Hypothalamus (tissue), 51 donors: ENCODE measurements around the gene NEK2.
"Not testable (repeated sequence)": the region's sequence is repeated elsewhere in the genome, so short reads cannot be mapped to it uniquely, and the experiment has no call there.

Experiments used
- DNase-seq, 51 donors: peaks; one replicate each; lab custom pipeline; 2025; lab: John Stamatoyannopoulos, UW

Gene NEK2

DNA sequence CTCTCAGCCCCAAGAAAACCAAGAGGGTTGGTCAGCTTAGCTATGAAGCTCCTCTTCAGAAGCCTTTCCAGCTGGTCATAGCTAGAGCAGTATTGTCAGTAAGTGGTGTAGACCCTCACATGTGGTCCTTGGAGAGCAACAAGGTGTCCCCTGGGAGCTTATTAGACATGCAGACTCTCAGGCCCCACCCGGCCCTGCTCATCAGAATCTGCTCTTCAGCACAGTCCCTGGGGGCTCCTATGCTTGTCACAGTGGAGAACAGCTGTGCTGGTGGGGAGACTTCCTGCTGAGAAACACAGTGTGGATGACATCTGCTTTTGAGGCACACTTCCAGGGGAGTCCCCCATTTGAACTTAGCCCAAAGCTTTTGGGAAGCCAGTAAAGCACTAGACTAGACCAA is 21.9 kb upstream of the NEK2 start:
- no peak for DNase-seq

DNA sequence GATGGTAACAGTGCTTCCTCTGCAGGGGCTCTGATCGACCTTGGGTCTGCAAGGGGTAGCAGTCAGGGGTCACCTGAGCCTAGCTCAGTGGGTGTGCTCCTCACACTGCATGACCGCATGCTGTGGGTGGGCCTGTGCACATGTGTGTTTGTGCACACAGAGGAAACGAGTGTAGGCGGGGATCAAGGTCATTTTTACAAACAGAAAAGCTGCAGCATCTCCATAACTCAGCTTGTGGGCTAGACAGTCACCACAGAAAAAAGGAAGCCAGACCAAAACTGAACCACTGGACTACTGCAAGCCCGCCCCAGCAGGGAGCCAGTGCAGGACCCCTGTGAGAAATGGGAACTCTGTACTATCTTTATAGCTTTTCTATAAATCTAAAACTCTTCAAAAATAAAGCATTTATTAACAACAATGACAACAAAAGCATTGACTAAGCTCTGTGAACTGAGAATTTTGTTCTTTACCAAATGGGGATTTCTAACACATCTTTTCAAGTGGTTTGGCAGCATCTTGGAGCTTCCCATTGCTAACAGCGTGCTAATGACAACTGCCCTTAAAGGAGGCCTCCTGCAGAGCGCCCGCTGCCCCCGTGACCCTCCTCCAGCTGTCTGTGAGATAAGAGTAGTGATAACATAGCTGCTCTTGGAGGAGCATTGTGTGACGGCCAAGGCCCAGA is 19.9 kb upstream of the NEK2 start:
- no peak for DNase-seq

DNA sequence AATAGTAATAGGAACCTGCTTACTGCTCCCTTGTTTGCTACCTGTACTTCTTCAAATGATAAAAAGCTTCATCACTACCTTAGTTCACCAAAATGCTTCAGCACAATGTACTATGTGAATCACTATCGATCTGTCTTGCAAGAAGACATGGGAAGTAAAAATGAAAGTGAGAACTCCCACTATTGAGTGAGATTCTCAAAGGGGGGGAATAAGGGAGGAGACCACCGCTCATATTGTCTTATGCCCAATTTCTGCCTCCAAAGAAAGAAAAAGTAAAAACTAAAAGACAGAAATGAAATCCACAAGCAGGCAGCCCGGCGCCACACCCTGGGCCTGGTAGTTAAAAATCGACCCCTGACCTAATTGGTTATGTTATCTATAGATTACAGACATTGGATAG is 18.5 kb upstream of the NEK2 start:
- not testable (repeated sequence) for DNase-seq

DNA sequence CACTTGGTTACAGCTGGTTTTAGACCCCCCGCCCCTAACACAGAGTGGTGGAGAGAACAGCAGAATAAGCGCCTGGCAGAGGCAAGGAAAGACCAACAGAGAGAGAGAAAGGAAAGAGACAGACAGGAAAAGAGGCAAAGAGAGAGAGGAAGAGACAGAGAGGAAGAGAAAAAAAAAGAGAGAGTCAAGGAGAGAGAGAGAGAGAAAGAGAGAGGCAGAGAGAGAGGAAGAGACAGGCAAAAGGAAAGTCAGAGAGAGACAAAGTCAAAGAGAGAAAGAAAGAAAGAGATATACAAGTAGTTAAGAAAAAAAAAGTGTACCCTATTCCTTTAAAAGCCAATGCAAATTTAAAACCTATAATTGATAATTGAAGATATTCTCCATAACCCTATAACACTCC is 13.0 kb upstream of the NEK2 start:
- DNase-seq, result no peak

DNA sequence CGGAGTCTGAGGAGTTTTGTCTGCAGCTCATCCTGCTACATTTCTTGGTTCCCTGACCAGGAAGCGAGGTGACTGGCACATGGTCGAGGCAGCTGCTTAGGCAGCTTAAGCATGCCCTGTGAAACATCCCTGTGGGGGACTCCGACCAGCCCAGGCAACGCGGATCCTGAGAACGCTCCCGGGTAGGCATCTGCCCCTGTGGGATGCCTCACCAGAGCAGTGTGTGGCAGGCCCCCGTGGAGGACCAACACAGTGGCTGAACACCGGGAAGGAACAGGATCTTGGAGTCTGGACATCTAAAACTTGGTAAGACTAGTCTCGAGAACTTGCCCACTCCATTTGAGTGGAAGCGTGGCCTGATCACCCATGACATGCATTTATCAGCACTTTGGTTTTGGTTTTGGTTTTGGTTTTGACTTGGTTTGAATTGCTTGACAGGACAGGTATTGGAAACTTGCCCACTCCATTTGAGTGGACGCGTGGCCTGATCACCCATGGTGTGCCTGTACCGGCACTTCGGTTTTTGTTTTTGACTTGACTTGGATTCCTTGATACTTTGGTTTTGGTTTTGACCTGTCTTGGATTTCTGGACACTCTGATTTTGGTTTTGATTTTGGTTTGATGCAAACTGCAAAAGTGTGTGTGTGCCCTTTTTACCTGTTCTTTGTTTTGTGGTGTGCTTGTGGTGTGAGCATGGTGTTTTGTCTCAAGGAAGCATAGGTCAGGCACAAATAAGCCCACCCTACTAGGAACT is 12.2 kb upstream of the NEK2 start:
- no peak for DNase-seq

DNA sequence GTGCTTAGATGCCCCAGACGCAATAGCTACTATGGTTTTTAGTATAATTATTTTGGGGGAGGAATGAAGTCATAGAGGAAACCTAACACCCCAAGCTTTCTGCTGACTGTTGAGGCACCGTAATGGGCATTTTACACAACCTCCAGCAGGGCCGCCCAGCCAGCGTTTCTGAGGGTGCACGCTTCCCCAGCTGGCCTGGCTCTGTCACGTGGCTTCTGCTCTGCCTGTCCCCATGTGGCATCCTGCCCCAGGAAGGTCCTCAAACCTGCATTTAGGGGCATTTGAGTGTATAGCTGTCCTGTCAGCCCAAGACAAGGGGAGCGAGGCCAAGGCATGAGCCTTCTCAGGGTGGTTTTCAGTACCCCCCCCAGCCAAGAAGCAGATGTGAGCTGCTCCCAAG is 10.4 kb upstream of the NEK2 start:
- no peak for DNase-seq

DNA sequence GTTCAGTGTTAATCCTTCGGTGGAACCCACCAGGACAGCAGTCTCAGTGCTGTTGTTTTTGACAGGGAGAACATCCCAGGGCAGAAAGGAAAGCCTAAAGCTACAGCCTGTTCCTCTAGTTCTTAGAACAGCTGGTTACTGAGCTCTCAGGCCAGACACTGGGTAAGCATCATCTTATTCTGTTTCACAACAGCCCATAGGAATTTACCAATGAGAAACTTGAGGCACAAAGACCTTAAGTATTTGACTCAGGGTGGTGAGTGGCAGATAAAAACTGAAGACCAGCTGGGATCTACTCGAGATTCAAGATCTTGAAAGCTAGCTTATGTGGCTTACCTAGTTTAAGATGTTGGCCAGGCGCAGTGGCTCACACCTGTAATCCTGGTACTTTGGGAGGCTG is 9.4 kb upstream of the NEK2 start:
- no peak for DNase-seq

DNA sequence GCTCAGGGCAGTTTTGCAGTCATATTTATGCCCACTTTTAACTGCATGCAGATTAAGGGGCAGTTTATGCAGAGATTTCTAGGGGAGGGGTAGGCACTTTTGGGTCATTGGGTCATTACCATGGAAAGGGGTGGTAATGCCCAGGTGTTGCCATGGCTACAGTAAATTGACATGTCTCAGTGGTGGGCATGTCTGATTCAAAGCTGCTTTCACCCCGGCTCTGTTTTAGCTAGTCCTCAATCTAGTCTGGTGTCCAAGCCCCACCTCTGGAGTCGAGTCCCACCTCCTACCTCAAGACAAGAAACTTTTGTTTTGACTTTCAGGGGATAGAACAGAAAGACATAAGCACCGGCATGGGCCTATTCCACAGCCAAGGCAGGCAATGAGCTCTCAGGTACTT is 8.9 kb upstream of the NEK2 start:
- no peak for DNase-seq

DNA sequence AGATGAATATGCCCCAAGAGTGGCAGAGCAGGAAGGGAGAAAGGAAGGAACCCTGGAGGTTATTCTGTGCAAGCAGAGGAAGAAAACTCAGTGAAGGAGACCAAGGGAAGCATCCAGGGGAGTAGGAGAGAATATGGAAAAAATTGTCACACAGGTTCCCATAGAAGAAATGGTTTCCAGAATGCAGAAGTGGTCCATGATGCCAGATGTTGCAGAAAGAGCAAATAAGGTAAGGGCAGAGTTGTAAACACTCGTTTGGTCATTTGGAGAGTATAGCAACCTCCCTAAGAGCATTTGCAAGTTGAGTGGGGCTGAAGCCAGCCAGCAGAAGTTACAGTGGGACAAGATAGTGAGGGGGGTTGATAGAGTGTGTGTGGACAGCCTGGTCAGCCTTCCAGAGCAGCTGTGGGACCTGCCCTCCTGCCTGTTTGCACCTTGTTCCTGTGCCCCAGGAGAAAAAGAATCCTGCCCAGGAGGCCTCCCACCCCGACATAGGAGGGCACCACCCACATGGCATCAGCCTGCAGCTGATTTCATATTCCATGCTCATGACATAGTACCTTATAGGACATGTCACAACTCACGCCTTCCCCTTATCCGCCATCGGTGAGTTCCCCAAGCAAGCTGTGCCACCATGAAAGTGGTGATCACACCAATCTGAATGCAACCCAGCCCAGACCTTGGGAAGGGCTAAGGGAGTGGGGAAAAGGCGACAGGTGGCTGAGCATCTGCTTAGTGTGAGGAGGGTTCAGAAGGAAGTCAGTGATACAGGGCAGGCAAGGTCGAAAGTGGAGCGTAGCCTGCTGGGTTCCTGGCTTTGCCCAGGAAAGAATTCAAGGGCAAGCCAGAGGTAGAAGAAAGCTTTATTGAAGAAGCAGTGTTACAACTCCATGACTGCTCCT is 8.2 kb upstream of the NEK2 start:
- no peak for DNase-seq

DNA sequence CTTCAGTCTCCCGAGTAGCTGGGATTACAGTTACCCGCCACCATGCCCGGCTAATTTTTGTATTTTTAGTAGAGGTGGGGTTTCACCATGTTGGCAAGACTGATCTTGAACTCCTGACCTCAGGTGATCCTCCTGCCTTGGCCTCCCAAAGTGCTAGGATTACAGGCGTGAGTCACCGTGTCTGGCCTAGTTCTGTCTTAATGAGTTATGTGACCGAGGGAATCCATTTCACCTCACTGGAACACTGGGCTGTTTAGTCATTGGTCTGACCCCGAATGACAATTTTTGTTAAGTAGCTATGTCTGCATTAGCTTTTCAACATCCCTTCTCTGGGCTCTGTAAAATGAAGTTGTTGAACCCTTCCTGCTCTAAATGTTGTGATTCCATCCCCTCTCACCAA is 6.8 kb upstream of the NEK2 start:
- DNase-seq, result not testable (repeated sequence)

DNA sequence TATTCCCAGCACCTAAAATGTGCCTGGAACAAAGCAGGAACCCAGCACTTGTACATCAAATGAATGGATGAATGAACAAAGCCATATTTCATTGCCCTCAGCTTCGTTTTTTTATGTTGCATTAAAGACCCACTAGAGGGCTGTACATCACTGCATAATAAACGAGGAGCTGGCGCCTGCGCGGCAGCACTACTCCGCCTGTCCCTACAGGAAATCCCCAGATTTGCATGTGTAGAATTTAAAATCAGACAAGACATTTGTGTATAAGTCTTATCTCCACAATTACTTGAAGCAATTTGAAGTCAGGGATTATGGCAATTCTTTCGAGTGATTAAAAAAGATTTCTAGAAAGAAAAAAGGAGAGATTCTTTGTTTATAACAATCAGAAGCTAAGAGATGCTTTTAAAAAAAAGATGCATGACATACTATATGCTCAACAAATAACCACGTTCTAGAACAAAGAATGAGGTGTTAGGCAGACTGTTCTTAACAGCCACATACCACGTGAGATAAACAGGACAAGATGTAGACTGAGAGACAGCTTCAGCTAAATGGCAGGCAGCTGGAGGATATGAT is 5.4 kb upstream of the NEK2 start:
- DNase-seq, result peak in 42 of 51 donors; percentile 8 to 88 (median 52)

DNA sequence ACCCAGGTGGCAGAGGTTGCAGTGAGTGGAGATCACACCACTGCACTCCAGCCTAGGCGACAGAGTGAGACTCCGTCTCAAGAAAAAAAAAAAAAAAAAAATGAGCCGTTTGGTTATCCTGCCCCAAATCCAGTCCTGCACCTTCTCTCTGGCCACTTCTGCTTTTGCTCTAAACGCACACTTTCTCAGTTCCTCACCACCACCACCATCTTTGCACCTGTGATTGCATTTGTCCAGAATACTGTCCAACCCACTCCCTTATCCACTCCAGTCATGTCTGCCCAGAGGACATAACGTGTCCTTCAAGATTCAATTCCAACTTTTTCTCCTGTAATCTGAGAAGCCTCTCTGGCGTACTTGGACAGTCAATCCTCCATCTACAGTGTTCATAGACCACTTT is 2.2 kb upstream of the NEK2 start:
- DNase-seq, result no peak

DNA sequence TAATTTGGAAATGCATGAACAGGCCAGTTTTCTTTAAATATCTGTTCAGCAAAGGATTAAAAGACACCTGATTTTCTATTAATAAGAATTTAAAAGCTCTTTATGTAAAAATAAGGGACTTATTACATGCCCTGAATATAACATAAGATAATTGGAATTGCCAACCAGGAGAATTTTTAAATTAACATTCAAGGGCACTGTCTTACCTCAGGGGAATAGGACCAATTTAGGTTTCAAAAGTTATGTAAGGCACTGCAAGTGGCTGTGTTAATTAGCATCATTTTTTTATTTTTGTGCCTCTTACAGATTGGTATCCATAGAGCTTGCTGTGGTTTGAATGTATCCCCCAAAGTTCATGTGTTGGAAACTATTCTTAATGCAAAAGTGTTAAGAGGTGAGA is 1.3 kb upstream of the NEK2 start:
- no peak for DNase-seq

DNA sequence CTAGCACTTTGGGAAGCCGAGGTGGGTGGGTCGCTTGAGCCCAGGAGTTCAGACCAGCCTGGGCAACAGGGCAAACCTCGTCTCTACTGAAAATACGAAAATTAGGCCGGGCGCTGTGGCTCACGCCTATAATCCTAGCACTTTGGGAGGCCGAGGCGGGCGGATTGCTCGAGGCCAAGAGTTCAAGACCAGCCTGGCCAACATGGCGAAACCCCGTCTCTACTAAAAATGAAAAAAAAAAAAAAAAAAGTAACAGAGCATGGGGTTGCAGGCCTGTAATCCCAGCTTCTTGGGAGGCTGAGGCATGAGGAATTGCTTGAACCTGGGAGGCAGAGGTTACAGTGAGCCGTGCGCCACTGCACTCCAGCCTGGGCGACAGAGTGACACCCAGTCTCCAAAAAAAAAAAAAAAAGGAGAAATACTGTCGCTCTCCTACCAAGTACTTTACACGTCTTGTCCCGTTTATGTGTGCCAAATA is 724 bp upstream of the NEK2 start:
- no peak for DNase-seq

DNA sequence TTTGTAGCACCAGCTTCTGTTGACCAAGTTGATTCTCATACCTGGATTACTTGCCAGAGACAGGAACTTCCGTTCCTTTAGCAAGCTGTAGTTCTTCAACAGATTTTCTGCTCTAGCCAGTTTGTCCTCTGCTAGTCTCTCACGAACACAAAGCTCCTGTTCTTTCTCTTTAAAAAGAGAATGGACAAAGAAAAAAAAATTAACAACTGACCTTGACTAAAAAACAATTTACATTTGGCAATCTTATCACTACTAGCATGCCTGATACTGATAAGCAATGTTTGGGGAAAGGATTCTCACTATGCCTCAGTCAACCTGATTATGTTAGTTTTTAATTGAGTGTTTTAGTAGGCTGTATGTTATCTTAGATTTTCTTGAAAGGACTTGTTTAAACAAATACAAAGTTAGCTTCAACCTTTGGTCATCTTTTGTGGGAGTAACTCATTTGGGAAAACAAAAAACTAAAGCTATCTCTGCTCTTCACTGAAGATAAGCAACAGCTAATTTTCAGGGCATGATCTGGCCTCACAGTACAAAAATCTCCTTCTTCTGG is 8.3 kb downstream of the NEK2 start:
- no peak for DNase-seq

DNA sequence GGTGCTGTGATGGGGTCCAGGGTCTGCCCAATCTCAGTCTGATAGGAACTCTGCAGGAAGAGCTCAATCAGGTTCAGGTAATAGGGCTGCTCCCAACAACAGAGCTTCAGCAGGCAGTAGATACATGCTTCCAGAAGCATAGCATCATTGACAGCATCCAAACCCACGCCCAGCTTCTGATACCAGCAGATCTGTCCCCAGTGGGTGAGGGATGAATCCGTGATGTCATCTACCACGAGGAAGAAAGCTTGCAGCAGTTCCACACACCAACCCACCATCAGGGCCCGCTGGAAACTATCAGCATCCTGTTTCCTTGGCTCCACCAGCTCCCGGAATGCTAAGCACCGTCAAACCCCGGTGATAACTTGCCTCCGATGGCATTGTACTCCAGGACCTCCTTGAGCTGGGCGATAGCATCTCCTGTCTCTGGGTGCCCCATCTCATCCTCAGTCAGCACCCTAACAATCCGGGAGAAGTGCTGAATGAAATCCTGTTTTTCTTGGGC is 14.7 kb downstream of the NEK2 start:
- no peak for DNase-seq

DNA sequence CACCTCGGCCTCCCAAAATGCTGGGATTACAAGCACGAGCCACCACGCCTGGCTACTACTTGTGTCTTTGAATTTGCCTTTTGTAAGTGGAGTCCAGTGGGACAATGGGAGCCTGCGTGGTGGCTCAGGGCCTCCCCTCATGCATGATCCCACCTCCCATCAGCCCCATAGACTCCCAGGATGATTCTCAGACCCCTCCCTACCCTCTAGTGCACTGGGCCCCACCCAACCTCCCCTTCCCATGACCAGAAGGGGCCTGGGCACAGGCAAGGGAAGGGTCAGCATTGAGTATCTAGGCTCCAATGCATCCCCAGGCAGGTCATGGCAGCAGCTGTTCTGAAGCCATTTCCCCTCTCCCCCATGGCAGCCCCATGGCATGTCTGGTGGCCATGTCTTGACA is 18.7 kb downstream of the NEK2 start:
- no peak for DNase-seq

DNA sequence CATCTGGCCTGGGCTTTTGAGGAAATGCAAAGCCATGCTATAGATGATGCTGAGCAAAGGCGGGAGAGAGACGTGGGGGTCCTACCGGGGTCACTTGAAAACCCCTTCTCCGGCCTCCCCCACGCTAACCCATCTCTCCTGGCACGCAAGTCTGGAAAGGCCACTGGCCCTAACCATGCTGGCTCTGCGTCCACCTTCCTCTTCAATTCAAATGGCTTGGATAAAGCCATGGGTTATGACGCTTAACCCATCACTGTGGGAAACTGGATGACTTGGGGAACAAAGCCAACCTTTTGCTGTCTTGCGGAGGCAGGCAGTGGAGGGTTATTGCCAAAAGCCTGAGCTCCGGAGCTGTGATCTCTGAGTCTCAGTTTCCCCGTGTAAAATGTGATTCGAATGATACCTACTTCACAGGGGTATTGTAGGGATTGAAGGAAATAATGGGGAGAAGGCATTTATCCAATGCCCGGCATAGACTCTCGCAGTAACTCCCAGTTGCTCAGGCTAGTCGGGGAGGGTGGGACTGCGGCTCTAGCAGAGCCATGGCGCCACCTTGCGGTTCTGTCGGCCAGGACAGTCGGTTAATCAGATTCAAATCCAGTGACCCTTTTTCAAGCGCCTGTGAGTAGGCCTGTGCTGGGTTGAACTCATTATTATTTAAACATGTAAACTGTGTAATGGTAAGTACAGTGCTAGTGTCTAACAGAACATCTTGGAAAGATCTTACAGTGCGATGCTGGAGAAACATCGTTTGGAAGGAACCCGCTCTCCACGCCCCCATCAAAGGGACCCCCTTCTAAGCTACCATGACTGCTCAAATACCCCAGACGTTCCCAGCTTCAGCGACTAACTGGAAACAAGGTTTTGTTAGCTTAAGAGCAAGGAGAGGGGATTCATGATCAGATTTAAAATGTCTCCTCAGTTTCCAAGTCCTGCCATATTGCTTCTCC is 20.3 kb downstream of the NEK2 start:
- DNase-seq, result peak in 49 of 51 donors; percentile 11 to 89 (median 62)

DNA sequence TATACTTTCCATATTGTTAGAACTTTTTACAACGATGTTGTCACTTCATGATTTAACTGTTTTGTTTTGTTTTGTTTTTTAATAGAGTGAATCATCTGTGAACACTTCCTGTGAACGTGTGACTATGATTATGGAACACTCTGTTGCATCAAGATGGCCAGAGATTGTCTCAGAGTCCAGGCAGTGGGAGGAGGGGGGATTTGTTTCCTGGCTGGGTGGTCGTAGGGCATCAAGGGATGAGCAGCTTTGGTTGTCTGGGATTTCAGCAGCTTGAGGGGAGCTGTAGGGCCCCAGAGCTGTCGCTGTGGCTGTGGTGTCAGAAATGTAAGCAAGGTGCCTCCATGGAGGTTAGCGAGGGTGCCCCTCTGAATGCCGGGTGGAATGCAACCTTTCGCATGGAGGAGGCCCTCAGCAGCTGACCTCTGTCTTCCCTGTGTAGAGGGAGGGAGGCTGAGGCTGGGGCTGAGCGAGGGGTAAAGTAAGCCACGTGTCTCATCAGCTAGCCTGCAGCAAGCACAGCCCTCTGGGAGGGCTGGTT is 21.4 kb downstream of the NEK2 start:
- no peak for DNase-seq
